Globus pallidus (tissue), 1 donor: ENCODE measurements around the gene PMPCA.
A peak's percentile ranks its signal among the peaks of the same experiment; 100 is the strongest.

Experiments used
- DNase-seq: peaks from one replicate; pipeline ENCODE4 v3.0.0-alpha.2; 2015; ENCODE audit warnings: low spot score

The PMPCA gene

GRCh38 chr9:136410500-136411287 lies at the start of gene PMPCA, which contains the start of gene ENTR1:
TSS of gene PMPCA (plus strand) at chr9:136410658. CDS start at chr9:136410669, 11 bp downstream.
TSS of gene ENTR1 (minus strand) at chr9:136410614. CDS start at chr9:136410397, 217 bp downstream.
- peak; percentile 86 for DNase-seq

DNA sequence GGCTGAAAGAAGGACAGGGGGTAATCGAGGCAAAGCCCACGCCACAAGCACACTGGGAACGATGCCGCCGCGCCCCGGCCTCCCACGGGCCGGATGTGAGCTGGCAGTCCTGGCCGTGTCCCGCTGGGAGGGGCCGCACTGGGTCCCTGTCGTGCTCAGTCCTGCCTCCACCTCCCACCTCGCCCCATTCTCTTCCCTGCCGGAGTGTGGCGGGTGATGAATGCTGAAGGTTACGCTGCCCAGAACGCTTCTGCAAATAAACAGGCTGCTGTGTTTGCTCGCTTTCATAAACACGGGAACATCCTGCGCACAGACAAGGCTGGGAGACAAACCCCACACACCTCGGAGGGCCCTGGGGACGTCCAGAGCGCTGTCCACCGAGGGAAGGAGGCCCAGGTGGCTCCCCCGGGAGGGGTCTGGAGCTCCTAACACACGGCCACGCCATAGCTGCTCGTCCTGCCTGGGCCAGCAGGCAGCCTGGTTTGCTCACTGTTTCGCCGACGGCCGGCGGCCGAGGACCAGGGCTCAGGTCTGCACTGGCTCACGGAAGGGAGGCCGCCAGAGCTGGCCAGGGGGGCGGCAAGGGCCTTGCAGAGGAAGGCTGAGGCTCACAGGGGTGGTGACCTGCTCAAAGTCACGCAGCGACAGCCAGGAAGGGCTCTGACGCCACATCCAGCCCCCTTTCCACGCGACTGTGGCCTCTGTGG lies 49.3 kb upstream of the PMPCA start:
- no peak for DNase-seq

DNA sequence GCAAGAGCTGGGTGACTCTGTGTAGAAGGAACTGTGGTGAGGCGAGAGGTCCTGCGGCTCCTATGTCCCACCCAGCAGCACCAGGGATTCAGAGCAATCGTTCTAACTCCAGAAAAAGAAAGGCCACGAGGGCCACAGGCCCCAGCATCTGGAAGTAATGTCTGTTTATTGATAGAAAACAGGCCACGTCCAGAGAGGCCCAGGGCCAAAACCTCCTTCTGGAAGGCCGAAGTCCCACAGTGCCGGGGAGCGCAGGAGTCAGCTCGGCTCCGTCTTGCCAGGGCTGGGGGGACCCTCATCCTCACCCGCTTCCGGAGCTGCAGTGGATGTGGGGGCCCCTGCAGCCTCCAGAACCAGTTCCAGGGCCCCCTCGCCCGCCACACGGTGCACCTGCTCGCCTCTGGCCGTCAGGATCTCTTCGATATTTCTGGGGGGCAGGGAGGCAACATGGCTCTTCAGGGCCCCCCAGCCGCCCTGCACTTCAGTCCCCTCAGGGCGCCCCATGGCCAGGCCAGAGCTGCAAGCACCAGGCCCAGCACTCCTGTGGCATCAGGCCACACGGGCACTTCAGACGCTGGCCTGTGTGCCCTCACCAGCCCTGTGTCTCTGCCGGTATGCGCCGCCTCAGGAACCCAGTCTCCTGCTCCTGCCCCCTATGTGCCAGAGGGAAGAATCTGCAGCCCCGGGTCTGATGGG lies 48.6 kb upstream of the PMPCA start:
- no peak for DNase-seq

DNA sequence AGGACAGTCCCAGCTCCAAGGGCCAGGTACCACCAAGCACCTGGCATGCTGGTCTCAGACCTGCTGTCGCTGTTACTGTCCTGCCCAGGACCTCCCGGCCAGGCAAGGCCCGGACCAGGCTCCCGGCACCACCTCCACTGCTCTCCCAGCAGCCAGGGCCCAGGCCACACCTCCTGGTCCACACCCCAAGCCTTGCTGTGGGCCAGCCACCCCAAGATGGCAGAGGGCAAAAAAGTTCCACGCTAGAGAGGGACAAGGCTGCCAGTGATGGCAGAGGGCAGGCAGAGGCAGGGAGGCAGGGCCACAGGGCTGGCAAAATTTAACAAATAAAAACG lies 48.0 kb upstream of the PMPCA start:
- DNase-seq: no peak

GRCh38 chr9:136363106-136363948 lies 47.1 kb upstream of the PMPCA start, which contains the start of gene DNLZ:
TSS of gene DNLZ (minus strand) at chr9:136363744. CDS start at chr9:136363714, 30 bp downstream.
- peak; percentile 94 for DNase-seq

- no peak for DNase-seq
Observed at GRCh38 chr9:136363949-136364748, 46.3 kb upstream of the PMPCA start.

DNA sequence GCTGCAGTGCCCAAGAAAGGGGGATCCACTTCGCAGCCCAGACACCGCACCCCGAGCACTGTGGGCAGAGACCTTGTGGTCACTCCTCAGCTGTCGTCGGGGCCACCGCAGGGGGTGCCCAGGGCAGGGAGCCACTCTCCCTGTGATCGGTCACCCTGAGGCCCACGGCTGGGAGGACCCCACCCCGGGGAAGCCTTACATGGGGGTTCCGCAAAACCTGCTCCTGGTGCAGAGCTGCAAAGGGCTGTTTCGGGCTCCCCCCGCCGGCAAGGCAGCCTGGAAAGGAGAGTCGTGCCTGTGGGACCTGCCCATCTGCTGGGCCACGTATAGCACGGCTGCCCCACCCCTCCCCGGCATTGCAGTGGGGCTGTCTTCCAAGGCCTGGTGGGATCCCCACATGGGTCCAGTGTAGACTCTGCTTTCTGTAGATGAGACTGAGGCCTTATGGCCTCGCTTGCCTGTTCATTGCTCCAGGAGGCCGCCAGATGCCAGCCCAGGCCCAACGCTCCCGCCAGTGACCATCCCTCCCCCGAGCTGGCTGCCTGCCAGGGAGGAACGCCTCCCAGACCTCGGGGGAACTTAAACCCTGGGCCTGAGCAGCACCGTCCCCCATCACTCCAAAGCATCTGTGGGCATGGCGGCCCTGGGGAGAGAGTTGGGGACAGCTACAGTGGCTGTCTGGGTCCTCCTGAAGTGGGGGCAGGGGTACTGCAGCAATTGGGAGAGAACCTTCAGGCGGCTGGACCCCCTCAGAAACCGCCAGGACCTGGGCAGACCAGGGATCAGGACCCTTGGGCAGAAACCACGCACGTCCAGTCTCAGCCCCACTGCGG lies 45.3 kb upstream of the PMPCA start:
- DNase-seq: no peak

DNA sequence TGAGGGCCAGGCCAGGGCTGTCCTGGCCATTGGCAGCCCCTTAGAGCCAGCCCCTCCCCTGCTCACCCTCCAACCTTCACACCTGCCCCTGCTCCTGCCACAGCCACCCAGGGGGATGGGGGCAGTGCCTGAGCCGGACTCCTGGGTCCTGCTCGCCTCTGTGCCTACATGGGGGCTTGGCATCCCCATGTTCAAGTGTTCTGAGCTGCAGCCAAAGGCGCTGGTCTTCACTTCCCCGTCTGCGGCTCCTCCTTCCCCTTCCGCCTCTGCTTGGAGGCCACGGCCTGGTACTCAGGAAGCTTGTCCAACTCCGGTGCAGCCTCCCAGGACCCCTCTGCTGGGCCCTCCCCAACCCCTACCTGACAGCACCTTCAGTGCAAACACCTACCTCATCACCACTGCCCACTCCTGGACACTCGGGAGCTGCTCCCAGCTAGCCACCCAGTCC lies 44.7 kb upstream of the PMPCA start:
- no peak for DNase-seq

GRCh38 chr9:136366826-136367225 lies 43.6 kb upstream of the PMPCA start:
- no peak for DNase-seq

DNA sequence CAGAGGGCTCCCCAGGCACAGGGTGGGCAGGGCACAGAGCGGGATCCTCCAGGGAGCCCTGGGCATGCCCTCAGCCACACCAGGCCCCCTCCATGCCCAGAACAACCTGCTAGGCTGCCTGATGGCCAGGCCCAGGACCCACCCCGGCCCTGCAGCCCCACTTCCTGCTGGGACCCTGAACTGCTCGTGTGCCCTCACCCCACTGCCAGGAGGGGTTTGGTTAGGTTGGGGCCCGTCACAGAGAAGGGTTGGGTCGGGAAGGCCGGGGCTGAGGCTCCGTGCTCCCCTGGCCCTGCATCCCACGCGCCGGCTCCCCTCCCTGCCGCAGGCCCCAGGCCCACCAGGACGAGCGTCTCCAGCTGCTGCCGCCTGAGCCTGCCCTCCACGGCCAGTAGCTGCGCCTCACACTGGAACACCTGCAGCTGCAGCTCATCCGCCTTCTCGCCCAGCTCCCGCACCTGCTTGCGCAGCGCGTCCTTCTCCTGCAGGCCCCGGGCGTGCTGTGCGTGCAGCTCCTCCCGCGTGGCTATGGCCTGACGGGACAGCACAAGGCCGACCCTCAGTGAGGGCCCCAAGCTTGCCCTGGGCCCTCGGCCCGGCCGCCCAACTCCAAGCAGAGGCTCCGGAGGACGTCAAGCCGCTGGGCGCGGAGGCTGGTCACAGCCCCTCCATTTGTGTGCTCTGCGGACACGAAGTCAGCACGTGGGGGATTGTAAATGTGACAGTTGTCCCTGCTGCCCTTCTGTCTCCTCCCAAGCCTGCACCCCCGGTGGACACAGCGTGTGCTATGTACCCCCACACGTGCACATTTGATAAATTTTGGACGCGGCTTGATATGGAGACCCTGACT lies 42.9 kb upstream of the PMPCA start:
- no peak for DNase-seq

GRCh38 chr9:136368190-136368589 lies 42.3 kb upstream of the PMPCA start:
- no peak for DNase-seq

DNA sequence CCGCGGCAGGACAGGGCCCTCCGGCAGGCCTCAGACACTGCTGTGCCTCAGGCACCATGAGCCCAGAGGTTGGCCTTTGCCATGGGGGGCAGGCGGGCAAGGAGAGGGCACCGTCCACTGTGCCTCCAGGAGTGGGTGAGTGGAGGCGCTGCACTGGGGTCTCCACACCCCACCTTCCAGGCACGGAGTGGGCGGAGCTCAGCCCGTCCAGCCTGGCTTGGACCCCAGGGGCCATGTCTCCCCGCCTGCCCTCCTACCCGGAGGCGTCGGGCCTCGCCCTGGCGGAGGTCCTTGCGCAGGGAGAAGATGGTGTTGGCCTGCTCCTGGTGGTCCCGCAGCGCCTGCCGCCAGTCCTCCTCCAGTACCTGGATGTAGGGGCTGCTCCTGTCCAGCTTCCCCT lies 40.4 kb upstream of the PMPCA start:
- no peak for DNase-seq

- no peak for DNase-seq
Observed at GRCh38 chr9:136370687-136371532, 39.5 kb upstream of the PMPCA start.

DNA sequence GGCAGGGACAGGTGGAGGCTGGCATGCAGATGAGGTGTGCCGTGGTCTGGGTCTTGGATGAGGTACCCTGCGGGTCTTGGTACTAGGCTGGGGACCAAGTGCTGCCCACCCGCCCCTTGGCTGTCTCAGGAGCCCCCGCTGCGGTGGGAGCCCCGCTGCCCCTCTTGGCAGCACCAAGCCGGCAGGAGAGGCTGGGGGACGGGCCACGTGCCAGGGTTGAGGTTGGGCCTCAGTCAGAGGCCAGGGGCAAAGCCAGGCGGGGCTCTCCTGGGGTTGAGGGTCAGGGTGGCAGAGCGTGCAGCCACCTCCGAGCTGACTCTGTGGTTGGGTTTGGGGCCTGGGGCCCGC lies 39.0 kb upstream of the PMPCA start:
- no peak for DNase-seq

DNA sequence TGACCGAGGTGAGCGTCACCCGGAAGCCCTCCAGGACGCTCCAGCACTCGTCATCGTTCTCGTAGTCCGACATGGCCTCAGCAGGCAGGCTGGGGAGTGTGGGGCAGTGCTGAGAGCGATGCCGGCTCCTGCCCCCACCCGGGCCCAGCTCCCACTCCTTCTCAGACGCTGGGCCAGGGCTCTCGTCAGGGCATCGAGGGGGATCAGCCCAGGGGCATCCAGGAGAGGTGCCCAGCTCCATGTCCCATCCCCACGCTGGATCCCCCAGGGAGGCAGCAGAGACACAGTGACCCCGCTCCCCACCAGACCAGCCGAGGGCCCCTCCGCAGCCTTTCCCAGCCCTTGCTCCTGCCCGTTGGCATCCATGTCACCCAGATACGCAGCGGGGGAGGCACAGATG lies 38.5 kb upstream of the PMPCA start:
- DNase-seq: no peak

GRCh38 chr9:136372561-136373299 lies 37.7 kb upstream of the PMPCA start:
- DNase-seq: no peak
